Measurements from ENCODE around the gene GNA12.

GRCh38 chr7:2809903-2810625 is 34.0 kb downstream of the GNA12 start:
- TF ChIP-seq CTCF (optimal IDR thresholded peaks at IDR 0.05 in 1 of 3, IDR thresholded peaks at IDR 0.05 in 1 of 3, conservative IDR thresholded peaks at IDR 0.05 in 1 of 3; ENCODE audit: extremely low read depth in 1 of 3, insufficient read depth in 2 of 3, low read length in 3 of 3) (no peak), EZH2 (IDR thresholded peaks at IDR 0.05; ENCODE audit: low read length) (no peak)

All from keratinocyte (primary cell).